GM19043 (cell line): ENCODE measurements around the gene LSR.

ENCODE experiments used
- ATAC-seq: cut with Tn5 transposase; IDR thresholded peaks from one replicate; pipeline ENCODE4 v1.9.1; 2021; ENCODE audit warnings: low read depth; ENCODE audit not compliant: unreplicated experiment

LSR gene

DNA sequence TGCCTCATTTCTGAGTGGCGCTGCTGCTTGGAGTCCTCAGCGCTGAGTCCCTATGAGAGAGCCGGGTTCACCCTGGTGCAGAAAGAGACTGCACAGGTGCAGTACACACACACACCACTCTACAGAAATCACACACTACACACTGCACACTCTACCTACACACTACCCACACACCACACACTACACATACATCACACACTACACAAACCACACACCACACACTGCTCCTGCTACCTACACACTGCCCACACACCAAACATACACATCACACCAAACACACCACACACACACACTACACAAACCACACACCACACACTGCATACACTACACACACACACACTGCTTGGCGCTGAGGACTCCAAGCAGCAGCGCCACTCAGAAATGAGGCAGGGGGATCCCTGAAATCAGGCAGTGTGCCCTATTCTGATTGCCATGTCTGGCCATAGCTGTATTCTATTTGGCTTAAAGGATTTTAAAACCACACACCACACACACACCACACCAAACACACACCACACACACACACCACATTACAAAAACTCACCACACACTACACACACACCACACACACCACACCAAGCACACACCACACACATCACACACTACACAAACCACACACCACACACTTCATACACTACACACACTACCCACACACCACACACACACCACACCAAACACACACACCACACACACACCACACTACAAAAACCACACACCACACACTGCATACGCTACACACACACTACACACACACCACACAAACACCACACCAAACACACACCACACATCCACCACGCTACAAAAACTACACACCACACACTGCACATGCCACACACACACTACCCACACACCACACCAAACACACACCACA is 48.1 kb downstream of the LSR start:
- ATAC-seq: no peak

DNA sequence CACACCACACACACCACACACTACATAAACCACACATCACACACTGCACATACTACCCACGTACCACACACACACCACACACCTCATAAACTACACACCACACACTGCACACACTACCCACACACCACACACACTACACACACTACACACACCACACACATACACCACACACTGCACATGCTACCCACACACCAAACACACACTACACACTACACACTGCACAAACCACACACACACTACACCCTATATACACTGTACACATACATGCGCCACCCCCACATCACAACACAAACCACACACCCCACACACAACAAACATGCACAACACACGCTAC is 48.7 kb downstream of the LSR start:
- no peak for ATAC-seq

DNA sequence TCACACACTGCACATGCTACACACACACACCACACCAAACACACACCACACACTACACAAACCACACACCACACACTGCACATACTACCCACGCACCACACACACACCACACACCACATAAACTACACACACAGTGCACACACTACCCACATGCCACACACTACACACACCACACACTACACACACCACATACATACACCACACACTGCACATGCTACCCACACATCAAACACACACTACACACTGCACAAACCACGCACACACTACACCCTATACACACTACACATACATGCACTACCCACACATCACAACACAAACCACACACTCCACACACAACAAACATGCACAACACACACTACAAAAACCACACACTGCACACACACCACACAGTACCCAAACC is 49.1 kb downstream of the LSR start:
- ATAC-seq: no peak

DNA sequence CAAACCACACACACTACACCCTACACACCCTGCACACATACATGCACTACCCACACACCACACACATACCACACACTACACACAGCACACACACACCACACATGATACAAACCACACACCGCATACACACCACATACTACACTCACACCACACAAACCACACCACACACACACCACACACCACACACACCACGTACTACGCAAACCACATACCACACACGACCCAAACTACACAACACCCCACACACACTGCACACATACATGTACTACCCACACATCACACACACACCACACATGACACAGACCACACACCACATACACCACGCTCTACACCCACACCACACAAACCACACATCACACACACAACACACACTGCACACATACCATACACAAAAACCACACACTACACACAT is 49.8 kb downstream of the LSR start:
- no peak for ATAC-seq

DNA sequence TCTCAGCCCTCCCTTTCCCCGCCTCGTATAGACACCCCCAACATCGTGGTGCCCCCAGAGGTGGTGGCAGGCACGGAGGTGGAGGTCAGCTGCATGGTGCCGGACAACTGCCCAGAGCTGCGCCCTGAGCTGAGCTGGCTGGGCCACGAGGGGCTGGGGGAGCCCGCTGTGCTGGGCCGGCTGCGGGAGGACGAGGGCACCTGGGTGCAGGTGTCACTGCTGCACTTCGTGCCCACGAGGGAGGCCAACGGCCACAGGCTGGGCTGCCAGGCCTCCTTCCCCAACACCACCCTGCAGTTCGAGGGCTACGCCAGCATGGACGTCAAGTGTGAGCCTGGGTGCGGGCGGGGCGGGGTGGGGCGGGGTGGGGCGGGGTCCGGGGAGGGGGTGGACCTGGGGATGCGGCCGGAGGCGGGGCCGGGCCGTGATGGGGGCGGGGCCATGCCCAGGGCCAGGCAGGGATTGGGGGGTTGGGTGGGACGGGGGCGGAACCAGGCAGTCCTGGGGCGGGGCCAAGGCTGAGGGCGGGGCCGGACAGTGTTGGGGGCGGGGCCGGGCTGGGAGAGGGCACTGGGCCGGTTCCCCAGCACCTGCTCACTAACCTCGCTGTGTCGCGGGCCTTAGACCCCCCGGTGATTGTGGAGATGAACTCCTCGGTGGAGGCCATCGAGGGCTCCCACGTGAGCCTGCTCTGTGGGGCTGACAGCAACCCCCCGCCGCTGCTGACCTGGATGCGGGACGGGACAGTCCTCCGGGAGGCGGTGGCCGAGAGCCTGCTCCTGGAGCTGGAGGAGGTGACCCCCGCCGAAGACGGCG is 50.9 kb downstream of the LSR start:
- ATAC-seq: no peak

- ATAC-seq: no peak
Measured at GRCh38 chr19:35300339-35300649, 51.5 kb downstream of the LSR start.

DNA sequence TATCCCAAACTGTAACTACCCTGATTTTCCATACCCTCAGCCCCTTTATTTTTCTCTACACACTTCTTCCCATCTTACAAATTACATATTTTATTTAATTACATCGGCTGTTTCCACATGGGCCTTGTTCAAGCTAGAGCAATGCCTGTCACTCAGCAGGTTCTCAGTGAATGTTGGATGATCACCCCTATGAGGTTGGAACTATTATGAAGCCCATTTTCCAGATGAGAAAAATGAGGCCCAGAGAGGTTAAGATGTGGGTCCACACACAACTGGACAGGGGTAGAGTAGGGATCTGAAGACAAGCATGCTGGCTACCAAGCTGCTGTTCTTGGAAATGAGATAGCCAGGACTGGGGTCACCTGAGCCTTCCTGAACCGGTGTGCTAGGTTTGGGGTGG is 53.2 kb downstream of the LSR start:
- no peak for ATAC-seq

- ATAC-seq: no peak
Measured at GRCh38 chr19:35302446-35302845, 53.6 kb downstream of the LSR start.

DNA sequence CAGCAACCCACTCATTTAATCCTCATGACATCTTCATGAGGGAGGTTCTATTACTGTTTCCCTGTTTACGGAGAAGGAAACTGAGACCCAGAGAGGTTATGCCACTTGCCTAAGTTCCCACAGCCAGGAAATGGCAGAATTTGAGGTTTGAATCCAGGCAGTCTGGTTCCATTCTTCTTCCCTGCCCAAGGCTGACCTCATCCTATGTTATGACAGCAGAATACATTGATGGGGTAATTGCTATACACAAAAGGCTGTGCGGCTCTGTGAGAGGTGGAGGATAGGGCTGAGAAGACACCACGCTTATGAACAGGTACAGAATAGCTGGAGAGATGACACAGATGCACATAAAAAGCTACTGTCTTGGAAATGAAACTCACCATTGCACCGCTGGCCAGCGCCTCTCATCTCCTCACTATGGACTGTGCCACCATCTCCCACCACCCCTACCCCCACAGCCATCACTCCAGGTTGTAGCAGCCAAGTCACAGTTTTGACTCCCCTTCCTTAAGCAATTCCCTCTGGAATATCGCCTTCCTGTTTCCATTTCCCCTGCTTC is 54.6 kb downstream of the LSR start:
- ATAC-seq: no peak

DNA sequence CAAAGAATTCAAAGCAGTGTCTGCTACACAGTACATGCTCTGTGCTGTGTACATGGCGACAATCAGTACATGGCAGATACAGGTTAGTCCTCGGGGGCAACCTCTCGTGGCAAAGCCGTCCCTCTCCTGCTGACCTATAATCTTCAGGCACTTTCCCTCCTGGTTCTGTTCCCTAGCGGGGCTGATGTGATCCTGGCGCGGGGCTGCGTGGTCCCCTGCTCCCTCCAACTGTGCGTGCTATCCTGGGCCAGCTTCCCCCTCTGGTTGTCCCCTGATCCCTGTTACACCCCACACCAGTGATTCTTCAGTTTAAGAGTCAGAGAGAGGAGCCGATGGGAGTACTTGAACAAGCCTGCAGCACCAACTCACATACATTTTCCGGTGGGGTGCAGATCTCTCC is 55.2 kb downstream of the LSR start:
- no peak for ATAC-seq

DNA sequence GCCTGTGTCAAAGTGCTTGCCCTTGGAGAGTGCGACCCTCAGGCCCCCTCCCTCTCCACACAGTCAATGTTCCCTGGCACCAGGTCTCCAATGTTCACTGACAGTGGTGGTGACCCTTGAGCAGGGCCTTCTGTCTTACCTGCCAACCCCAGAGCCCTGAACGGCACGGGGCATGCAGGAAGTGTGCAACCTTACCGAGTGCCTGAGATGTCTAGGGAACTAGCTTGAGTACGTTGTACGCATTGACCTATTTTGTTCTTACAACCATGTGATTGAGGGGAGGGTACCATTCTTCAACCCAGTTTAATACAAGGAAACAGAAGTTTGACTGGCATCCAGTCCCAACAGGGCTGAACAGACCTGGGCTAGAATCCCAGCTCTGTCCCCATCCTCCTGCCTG is 56.4 kb downstream of the LSR start:
- ATAC-seq: no peak

- no peak for ATAC-seq
Measured at GRCh38 chr19:35306473-35307246, 57.9 kb downstream of the LSR start.

- no peak for ATAC-seq
Measured at GRCh38 chr19:35307931-35308330, 59.1 kb downstream of the LSR start.

GRCh38 chr19:35308910-35309309 is 60.1 kb downstream of the LSR start:
- ATAC-seq: no peak

GRCh38 chr19:35309481-35310279 is 60.9 kb downstream of the LSR start:
- ATAC-seq: no peak

GRCh38 chr19:35310331-35310730 is 61.5 kb downstream of the LSR start:
- no peak for ATAC-seq

DNA sequence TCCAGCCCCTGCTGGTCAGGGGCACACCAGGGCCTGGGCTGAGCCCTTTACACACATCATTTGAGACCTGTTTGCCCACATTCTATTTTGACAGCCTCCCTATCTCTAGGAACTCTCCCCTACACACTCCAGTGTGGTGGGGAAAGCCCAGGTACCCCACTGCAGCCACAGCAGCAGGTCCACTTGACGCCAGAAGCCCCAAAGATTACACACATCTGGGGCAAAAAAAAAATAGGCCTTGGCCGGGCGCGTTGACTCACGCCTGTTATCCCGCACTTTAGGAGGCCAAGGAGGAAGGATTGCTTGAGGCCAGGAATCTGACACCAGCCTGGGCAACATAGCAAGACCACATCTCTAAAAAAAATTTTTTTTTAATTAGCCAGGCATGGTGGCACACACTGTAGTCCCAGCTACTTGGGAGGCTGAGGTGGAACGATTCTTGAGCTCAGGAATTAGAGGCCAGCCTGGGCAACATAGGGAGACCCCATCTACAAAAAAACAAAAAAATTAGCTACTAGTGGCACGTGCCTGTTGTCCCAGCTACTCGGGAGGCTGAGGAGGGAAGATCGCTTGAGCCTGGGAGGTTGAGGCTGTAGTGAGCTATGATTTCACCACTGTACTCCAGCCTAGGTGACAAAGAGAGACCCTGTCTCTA is 62.1 kb downstream of the LSR start:
- ATAC-seq: no peak

- no peak for ATAC-seq
Measured at GRCh38 chr19:35311901-35312665, 63.3 kb downstream of the LSR start.

DNA sequence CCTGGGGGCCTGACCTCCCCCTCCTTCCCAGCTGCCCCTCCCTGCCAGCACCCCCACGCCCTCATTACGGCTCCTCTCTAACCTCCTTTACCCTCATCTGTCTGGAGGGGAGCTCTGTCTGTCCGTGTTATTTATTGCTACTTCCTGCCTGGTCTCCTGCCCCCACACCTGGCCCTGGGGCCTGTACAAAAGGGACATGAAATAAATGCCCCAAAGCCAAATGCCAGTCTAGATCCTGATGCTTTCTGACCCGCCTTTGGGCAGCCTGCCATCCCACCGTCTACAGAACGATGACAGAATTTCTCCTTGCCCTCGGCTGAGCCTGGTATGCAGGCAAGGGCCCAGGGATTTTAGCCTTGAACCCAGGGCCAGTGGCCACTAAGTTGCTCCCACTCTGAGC is 64.8 kb downstream of the LSR start:
- ATAC-seq: no peak
